Measurements from ENCODE around the gene FBXO9.

The FBXO9 gene

DNA sequence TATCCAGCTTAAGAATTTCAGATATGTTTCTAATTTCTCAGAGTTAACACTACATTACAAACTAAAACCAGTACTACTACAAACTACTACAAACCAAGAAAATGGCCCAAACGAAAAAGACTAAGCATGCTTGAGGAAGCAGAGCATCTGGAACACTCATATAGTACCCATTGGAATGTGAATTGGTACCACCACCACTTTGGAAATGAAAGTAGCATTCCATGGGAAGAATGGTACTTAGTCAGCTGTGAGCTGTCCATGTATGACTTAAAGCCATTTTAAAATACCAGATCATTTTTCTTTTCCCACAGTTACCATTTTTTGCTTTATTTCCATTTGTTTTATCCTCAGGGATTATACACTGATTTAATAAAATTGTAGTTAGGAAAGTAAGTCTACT lies 30.5 kb downstream of the FBXO9 start:
- no peak for DNase-seq

DNA sequence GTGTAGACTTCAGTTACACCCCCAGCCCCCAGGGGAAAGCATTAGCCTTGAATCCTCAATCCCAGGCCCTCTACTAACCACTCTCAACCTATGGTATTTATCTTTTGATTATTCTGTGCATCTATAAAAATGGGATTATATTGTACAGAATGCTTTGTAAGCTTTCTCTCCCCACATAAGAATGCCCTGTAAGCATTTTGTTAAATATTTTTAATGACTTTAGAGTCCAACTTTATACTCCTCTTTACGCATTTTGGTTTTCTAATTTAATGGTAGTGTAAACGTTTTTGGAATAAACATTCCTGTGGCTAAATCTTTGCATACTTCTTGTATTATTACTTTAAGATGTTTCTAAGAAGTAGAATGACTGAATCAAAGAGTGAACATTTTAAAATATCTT lies 35.4 kb downstream of the FBXO9 start:
- DNase-seq, result no peak

DNA sequence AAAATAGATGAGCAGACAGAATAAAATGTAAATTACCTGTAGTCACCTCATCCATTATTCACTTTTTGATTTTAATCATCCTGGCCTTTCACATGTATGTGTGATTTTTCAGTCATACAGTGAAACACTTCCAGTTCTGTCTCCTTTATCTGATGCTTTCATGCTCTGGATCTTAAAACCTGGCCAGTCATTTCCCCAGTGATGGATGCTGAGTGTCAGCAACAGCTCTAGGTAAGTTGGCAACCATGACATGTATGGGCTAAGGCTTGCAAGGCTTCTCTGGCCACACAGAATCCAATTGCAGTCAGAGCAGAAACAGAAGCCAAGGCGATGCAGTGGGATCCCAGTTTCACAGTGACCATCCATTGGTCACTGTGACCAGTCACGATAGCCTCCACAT lies 35.8 kb downstream of the FBXO9 start:
- no peak for DNase-seq

DNA sequence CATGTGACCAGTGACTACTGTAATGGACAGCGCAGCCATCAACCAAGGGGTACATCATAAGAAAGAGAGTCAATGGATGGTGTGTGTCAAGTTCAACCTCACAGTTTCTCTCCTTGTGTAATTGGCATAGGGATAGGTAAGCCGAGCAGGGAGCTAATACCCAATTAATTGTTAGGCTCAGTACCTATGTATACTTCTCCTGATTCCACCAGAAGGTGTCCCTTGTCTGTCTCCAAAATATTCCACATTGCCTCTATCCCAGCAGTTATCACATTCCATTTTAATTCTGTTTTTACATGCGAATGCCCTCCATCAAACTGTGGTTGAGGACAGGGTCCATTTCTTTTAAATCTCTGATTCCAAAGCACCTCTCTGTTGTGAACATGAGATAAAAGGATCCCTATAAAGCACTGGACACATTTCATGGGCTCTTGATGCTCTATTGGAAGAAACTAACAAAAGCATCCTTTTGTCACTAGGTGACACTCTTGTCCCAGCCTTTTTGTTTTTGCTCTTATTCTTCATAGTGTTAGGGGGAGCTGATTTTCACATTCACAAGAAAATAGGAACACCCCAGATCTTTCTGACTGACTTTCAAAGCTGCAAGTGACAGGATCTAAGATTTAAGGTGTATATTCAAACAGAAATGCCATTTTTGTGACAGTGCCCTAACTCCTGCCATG lies 38.9 kb downstream of the FBXO9 start:
- no peak for DNase-seq

DNA sequence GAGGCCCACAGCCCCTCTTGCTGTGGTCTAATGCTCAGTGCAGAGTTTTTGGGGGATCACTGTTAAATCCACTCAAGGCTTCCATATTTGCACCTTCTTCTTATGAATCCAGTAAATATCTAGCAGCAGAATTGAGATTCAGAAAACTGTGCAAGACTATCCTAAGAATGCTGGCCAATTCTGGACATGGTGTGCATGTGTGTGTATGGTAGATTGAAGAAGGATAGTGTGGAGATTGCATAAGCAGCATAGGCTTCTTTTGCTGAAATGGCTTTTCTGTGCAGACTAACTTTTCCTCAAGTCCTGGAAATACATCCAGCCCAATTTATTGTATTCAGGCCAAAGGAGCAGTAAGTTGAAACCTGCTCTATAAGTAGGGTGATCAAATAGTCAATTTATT lies 39.7 kb downstream of the FBXO9 start:
- DNase-seq, result no peak

DNA sequence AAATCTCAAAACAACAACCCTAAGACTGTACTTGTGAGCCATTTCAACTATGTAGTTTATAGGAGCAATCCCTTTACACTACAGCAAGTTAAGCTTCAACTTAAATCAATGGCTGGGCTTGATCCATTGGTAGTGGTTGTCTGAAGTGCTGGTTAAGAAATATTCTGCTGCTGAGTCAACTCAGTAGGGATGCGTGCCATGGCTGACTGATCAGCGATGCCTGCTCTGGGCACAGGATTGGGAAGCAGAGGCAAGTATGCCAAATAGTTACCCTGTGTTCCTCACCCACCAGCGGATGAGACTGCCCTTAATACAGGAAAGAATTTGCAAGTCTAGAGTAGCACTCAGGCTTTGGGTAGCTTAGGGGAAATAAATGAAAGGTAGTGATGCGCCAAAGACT lies 41.9 kb downstream of the FBXO9 start:
- DNase-seq, result no peak

DNA sequence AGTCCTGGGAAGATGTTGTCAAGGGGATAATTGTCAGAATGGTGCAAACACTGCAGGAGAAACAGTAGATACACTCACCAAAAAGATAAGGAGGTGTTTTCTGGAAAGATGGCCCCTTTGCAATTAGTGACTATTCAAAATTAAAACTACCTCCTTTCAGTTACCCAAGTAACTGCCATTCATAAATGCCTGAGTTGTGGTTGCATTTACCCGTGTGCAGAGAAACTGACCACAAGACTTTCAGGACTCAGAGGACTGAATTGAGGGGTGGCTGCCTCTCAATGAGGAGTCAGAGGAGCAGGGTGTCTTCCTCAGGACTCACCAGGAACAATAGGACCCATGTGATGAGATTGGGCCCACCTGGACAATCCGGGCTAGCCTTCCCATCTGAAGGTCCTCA lies 44.4 kb downstream of the FBXO9 start:
- DNase-seq, result no peak

DNA sequence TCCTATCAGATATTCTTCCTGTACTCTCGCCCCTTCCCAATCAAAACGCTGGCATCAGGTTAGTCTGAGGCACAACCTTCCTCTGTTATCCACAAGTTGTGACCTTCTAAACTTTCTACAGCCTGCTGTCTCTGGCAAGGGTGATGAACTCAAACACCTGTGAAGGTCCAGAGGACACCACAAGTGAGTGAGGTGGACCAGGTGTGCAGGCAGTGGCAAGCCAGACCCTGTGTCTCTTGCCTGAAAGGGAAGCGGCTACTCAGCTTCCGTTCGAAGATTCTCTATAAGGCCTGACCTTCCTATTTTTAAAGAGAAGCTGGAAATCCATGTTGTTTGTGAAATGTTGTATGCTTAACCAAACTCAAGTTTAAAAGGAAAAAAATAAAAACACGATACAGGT lies 46.7 kb downstream of the FBXO9 start:
- DNase-seq, result no peak

DNA sequence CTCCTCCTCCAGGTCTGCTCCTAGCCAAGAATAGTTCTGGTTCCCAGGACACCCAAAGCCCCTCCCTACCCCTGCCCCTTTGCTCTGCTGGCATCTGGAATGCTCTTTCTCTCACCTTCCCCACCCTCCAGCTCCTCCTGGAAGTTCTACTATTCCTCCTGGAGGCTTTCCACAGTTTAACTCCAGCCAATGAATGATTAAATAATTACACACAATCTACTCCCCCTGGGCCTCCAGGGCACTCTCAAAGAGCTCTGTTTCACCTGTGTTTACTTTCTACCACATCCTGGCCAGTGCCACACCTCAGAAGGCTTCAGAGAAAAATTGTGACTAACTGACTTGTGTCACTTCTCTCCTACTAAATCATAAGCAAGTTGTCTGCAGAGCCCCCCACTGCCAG lies 47.2 kb downstream of the FBXO9 start:
- DNase-seq, result no peak

DNA sequence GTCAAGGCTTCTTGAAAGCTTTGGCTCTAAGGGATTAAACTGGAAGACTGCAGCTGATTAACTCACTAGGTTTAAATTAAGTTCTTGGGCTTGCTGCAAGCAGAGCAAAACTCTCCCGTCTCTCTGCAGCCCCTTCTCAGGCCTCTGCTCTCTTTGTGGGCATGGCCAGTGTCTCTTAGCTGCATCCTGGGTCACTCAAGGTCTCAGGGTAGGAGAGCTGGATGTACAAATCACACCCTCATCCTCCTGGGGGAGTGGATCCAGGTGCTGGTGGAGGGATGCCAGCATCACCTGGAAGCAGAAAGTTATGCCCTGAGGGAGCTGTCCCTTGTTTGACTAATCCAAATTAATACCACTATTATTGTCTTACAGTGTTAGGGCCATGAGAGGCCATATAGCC lies 47.7 kb downstream of the FBXO9 start:
- no peak for DNase-seq

DNA sequence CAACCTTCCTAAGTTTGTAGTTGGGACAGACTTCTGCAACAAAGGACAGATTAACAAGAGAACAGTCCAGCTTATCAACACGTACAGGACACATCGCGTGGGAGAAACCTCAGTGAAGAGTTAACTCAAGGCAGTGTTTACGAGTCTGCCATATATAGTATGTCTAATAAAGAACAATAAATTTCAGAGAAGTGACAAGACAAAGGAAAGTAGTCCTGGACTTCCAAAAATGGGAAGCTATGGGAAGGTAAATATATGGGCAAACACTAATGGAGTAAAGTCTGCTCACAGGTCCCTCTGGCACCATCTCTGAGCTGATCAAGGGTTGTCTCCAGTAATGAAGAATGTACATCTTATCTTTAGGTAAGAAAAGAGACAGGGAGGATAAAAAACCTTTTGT lies 48.5 kb downstream of the FBXO9 start:
- DNase-seq, result no peak

DNA sequence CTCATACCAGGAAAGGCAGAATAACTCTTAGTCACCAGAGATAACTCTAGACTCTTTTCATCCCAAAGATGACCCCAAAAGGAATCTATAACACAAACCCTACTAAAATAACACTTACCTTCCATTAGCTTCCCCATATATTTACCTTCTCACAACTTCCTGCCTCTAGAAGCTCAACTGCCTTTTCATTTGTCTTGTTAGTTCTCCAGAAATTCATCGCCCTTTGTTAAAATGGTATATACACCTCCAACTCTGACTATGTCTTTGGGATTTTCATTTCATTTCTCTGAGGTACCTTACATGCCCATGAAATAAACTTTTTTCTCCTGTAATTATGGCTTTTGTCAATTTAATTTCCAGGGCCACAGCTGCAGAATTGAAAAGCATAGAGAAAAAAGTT lies 49.9 kb downstream of the FBXO9 start:
- DNase-seq, result no peak

DNA sequence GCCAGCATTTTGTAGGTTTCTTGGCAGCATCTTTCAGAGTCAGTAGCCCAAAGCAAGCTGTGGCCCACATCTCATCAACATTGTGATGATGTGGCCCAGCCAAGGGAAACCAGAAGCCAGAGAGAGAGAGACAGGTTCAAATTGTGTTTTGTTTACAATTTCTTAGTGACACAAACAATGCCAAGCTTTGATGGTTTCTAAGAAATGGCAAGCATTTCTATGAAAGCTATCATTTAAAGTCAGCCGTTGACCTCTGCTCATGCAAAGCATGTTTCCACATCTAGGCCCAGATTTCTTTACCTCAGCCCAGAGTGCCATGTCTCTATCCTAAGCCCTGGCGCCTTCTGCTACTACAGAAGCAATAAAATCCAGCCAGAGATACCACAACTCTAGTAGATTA lies 50.5 kb downstream of the FBXO9 start:
- DNase-seq, result no peak

DNA sequence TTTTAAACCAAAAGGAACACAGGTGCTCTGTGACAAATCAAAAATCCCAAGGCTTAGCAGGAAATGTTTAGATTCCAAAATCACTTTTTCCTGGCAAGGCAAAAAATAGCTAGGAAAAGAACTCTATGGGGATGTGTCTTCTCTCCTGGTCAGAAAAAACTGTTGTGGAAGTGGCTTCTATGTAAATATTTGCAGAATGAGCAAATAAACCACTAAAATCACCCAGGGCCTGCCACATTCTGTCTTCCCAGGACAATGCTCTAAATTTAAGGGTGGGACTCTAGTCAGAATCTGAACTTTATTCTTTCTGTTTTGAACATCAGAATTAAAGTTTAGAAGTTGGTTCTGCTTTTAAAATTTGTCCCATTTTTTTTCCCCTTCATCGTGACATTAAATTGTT lies 54.1 kb downstream of the FBXO9 start:
- no peak for DNase-seq

DNA sequence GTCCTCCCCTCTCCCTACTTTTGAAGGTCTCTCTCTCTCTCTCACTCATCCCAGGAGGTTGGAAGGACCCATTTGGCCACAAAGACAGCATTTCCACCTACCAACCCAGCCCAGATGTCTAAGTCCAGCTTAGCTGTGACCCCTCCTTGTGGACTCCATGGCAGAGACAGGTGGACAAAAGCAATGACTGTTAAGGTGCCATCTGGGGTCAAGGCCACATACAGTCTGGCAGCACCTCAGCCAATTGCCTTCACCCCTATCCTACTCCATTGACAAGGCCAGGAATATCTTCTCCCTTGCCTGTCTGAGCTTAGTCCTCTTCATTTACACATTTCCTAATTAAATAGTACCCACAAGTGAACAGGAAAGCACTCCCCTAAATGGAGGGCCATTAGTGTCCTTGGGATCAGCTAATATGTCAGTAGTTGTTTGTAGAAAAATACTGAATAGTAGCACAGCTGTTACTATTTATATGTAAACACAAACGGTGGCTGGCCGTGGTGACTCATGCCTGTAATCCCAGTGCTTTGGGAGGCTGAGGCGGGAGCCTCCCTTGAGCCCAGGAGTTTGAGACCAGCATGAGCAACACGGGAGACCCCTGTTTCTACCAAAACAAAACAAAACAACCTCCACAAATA lies 54.7 kb downstream of the FBXO9 start:
- no peak for DNase-seq

DNA sequence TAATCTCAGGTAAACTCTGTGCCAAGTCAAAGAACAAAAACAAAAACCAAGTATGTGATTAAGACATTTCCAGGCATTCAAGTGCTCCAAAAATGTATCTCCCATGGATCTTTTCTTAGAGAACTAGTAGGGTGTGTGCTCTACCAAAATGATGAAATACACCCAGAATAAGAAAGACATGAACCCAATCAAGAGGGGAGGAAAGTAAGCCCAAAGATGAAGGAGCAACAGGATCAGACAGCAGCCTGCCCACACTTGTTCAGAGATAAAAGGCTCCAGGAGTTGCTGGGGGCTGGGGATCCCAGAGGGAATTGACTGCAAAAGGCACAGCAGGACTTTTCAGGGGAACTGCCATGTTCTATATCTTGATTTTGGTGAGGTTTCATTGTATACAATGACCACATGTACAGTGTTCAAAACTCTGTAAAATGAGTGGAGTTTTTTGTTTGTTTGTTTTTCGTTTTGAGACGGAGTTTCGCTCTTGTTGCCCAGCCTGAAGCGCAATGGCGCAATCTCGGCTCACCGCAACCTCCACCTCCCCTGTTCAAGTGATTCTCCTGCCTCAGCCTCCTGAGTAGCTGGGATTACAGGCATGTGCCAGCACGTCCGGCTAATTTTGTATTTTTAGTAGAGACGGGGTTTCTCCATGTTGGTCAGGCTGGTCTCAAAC lies 59.1 kb downstream of the FBXO9 start:
- DNase-seq, result no peak

DNA sequence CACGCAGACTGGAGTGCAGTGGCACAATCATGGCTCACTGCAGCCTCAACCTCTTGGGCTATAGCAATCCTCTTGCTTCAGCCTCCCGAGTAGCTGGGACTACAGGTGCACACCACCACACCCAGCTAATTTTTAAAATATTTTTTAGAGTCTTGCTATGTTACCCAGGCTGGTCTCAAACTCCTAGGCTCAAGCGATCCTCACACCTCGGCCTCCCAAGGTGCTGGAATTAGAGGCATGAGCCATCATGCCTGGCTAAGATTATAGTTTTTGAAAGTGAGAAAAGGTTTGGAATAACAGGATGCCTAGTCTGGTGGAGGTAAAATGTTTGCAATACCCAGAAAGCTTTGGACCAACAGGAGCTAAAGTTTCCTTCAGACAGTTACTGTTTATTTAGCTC lies 60.1 kb downstream of the FBXO9 start:
- no peak for DNase-seq

DNA sequence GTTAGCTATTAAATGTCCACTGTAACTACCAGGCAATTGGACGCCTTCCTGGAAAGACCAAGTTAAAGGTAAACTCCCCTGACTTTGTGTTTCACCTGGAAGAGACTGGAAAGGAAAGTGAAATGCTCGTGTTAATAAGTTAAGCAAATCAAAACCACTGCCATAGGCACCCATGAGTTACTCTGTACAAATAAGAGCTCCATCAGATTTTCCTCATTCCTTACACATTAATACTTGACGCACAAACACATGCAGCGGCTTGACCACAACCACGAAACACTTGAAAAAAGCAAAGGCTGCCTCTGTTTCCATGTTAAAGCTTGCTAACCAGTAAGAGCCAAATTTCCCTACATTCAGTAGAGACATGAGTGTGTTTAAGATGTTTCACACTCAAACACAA lies 63.6 kb downstream of the FBXO9 start:
- no peak for DNase-seq

DNA sequence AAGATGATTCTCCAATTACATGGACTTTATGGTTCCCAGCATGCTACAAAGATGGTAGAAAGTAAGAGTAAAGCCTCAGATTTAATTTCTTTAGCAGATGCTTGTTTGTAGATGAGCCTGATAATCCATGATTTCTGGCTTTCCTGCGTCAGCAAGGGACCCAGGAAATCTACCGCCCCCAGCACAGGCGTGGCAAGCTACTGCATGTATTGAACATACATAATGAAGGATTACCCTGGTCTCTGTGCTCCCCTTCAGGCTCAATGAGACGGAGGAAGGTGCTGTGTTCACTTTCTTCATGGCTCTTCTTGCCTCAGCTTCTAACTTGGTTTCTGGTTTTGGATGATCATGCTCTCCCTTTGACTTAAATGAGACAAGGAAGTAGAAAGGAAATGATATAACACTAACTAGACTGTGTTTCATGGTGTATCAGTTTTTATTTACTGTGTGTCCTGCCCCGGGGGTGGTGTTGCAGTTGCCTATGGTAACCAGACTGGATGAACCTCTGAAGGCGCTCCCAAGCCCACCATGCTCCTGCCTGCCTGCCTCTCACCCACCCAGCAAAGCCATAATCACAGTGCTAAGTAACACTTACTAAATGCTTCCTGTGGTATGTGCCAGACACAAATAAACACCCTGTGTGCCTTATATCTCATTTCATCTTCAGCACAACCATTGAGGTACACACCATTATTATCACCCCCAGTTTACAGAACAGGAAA lies 65.5 kb downstream of the FBXO9 start:
- DNase-seq, result no peak

DNA sequence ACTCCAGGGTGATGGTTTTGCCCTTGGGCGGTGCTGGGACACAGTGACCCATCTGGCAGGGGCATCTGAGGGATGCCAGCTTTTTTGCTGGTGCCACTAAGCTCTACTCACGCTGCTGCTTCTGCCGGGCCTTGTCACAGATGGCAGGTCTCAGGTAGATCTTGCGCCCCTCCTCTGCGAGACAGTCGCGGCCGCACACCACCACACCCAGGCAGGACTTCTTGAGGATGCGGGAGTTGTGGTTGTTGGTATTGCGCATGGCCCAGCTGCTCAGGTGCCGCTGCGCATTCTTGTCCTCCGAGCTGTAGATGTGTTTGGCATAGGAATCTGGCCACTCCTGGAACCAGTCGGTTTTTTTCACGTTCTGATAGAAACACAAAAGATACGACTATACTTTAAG lies 68.8 kb downstream of the FBXO9 start:
- DNase-seq, result no peak

DNA sequence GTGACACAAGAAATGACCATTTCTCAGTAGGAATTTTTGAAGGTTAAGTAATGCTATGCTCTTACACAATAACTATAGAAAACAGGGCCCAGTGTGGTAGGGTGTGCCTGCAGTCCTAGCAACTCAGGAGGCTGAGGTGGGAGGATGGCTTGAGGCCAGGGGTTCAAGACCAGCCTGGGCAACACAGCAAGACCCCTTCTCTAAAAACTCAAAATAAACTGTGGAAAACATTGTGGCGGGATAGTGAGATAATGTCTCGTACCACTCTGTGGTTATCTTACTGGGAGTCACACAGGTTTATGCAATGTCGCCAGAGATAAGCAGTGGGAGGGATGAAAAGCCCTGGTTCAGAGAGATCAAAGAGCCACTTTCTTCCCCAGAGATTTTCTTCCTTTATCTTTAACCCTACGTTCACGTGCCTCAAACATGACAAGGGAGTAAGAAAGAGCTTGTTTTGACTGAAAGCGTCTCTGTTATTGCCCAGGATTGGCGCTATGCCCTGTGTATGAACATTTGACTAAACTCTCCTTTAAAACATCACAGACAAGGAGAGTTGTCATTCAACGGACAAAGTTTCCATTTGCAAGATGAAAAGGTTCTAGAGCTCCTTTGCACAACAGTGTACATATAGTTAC lies 69.5 kb downstream of the FBXO9 start:
- no peak for DNase-seq

DNA sequence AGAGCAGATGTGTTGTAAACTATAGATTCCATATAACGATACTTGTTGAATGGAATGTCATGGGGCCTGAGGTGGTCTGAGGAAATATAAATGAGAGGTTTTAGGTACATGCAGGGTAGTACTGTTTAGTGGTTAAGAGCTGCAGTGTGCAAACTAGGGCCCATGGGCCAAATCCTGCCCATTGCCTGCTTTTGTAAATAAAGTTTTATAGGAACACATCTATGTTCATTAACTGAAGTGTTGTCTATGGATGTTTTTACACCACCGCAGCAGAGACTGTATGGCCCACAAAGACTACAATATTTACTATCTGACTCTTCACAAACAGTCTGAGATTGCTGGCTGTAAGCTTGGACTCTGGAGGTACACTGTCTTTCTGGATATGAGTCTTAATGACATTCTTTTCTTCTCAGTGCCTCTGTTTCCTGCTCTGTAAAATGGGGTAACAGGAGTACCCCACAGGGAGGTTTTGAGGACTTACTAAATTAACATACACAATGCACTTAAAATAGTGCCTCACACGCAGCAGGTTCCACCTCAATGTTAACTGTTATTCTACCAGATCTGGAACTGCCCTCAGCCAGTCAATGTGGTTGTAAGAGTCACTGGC lies 70.9 kb downstream of the FBXO9 start:
- DNase-seq, result no peak

DNA sequence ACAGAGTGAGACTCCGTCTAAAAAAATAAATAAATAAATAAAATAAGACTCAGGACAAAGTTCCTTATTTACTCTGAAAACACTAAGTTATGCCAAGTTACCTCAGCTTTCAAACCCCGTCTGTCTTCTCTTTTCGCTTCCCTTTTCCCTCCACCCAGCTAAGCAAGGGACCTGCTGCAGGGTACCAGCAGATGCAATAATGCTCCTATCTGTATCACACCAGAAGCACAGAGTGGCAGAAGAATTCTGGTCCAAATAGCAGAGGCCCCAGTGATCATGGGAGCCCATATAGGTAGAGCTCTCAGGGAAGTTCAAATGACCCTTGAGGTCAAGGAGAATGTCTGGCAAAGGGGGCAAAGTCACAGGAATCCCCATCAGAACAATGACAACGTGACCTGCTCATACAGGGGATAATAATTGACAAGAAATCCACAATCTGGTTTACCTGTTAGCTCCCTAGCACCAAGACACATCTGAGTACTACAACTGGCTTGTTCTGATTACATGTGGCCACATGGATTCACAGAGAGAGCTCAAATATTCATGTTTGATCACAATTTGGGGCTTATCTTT lies 74.7 kb downstream of the FBXO9 start:
- DNase-seq, result no peak

All from retina (tissue), 1 donor.